Measurements from ENCODE around the gene NVL. TPM values are rescaled to one million over a fixed set of nuclear protein-coding genes. Genes with fewer than 3 reads are reported as not detected.
"Not testable (repeated sequence)": the region's sequence is repeated elsewhere in the genome, so short reads cannot be mapped to it uniquely, and the experiment has no call there.

NVL gene
- total RNA-seq, 1 experiment from 2014 or later, result 33.4 TPM

- no peak for DNase-seq (ENCODE audit: low spot score)
- no peak overlapping the region for H3K27ac Mint-ChIP-seq
- no peak overlapping the region for H3K4me3 Mint-ChIP-seq
- no peaks in the 10 kb centered on the region for H3K9me3 Mint-ChIP-seq
- peaks cover 17% of the 10 kb centered on the region for H3K4me1 Mint-ChIP-seq
- no peak for TF ChIP-seq IRF1 (CRISPR knock-in tag; IDR thresholded peaks at IDR 0.05)
- TF ChIP-seq ZNF416 (CRISPR knock-in tag; IDR thresholded peaks at IDR 0.05), result no peak
- TF ChIP-seq OVOL2 (CRISPR knock-in tag; IDR thresholded peaks at IDR 0.05; ENCODE audit: borderline replicate concordance), result no peak
- TF ChIP-seq NFYB (CRISPR knock-in tag; conservative IDR thresholded peaks at IDR 0.05; ENCODE audit: low read depth), result no peak
- no peak for TF ChIP-seq ELF4 (CRISPR knock-in tag; IDR thresholded peaks at IDR 0.05; ENCODE audit: low read depth)
- TF ChIP-seq, protein P1, sequence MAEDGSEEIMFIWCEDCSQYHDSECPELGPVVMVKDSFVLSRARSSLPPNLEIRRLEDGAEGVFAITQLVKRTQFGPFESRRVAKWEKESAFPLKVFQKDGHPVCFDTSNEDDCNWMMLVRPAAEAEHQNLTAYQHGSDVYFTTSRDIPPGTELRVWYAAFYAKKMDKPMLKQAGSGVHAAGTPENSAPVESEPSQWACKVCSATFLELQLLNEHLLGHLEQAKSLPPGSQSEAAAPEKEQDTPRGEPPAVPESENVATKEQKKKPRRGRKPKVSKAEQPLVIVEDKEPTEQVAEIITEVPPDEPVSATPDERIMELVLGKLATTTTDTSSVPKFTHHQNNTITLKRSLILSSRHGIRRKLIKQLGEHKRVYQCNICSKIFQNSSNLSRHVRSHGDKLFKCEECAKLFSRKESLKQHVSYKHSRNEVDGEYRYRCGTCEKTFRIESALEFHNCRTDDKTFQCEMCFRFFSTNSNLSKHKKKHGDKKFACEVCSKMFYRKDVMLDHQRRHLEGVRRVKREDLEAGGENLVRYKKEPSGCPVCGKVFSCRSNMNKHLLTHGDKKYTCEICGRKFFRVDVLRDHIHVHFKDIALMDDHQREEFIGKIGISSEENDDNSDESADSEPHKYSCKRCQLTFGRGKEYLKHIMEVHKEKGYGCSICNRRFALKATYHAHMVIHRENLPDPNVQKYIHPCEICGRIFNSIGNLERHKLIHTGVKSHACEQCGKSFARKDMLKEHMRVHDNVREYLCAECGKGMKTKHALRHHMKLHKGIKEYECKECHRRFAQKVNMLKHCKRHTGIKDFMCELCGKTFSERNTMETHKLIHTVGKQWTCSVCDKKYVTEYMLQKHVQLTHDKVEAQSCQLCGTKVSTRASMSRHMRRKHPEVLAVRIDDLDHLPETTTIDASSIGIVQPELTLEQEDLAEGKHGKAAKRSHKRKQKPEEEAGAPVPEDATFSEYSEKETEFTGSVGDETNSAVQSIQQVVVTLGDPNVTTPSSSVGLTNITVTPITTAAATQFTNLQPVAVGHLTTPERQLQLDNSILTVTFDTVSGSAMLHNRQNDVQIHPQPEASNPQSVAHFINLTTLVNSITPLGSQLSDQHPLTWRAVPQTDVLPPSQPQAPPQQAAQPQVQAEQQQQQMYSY (CRISPR knock-in tag; IDR thresholded peaks at IDR 0.05), result no peak
- TF ChIP-seq ZNF121 (CRISPR knock-in tag; IDR thresholded peaks at IDR 0.05), result no peak
- no peak for TF ChIP-seq GRHL2 (CRISPR knock-in tag; IDR thresholded peaks at IDR 0.05; ENCODE audit: insufficient replicate concordance, severe bottlenecking)
- TF ChIP-seq ZNF396 (CRISPR knock-in tag; IDR thresholded peaks at IDR 0.05; ENCODE audit: borderline replicate concordance), result no peak
- no peak for TF ChIP-seq ZNF423 (CRISPR knock-in tag; IDR thresholded peaks at IDR 0.05)
- no peak for TF ChIP-seq GABPB1 (CRISPR knock-in tag; IDR thresholded peaks at IDR 0.05)
- no peak for TF ChIP-seq GTF2I (CRISPR knock-in tag; conservative IDR thresholded peaks at IDR 0.05)
- no peak for TF ChIP-seq HMGA2 (CRISPR knock-in tag; IDR thresholded peaks at IDR 0.05)
- TF ChIP-seq ZBTB21 (CRISPR knock-in tag; IDR thresholded peaks at IDR 0.05; ENCODE audit: borderline replicate concordance), result no peak
- no peak for TF ChIP-seq ZNF219 (CRISPR knock-in tag; IDR thresholded peaks at IDR 0.05; ENCODE audit: borderline replicate concordance)
- no peak for TF ChIP-seq KAT7 (CRISPR knock-in tag; IDR thresholded peaks at IDR 0.05; ENCODE audit: borderline replicate concordance)
- TF ChIP-seq IRF2 (CRISPR knock-in tag; IDR thresholded peaks at IDR 0.05; ENCODE audit: borderline replicate concordance, low read depth), result no peak
- H3K36me3 Mint-ChIP-seq, result no peaks in the 10 kb centered on the region
- ChIA-PET CTCF (interaction anchor here (1.5 kb wide), 1 partner anchor 160 kb away, joined by 4 read pairs; no protein-coding TSS in a partner anchor), POLR2A (no interaction called here)
- H3K27me3 Mint-ChIP-seq (ENCODE audit: low read depth), result no peaks in the 10 kb centered on the region
- no peak for ATAC-seq
Measured at GRCh38 chr1:224211206-224211962, 118.6 kb downstream of the NVL start.

DNA sequence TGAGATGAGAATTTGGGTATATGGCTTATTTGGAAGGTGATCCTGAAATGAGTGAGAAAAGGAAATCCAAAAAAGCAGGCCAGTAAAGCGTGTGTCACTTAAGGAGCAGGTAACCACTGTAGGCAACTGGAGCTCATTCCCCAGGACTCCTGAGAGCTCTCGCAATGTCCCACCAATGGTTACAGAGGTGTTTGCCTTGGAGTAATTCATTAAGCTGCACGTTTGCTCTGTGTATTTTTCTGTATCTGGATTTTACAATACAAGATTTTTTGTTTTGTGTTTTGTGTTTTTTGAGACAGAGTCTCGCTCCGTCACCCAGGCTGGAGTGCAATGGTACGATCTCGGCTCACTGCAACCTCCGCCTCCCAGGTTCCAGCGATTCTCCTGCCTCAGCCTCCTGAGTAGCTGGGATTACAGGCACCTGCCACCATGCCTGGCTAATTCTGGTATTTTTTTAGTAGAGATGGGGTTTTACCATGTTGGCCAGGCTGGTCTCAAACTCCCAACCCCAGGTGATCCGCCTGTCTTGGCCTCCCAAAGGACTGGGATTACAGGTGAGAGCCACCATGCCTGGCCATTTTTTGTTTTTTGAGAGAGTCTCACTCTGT is 123.9 kb downstream of the NVL start:
- H3K4me3 Mint-ChIP-seq; CTCF ChIA-PET; DNase-seq (ENCODE audit: low spot score); H3K36me3 Mint-ChIP-seq; H3K27ac Mint-ChIP-seq; POLR2A ChIA-PET; H3K27me3 Mint-ChIP-seq (ENCODE audit: low read depth); H3K9me3 Mint-ChIP-seq; ATAC-seq: not testable (repeated sequence)
- peaks cover 15% of the 10 kb centered on the region for H3K4me1 Mint-ChIP-seq

DNA sequence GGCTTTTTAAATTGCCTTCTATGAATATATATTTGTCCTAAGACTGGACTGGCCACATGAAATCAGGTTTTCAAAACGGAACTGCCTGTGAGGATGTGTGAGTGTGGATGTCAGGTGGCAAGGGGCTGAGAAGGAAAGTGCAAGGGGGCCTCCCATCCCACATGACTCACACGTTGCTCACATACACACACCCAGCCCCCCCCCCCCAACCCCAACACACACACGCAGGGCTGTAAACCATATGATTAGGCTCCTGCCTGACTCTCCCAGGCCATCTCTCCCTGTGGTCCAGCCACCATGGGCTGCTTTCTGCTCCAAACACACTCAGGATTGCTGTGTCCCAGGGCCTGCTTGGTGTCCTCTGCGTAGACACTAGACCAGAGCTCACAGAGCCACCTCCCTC is 124.5 kb downstream of the NVL start:
- no peak overlapping the region for H3K27ac Mint-ChIP-seq
- POLR2A ChIA-PET, result no interaction called here
- TF ChIP-seq ELF4 (CRISPR knock-in tag; IDR thresholded peaks at IDR 0.05; ENCODE audit: low read depth), result no peak
- TF ChIP-seq ZNF121 (CRISPR knock-in tag; IDR thresholded peaks at IDR 0.05), result no peak
- TF ChIP-seq JAZF1 (CRISPR knock-in tag; IDR thresholded peaks at IDR 0.05), result no peak
- no peak for TF ChIP-seq NFE2L1 (CRISPR knock-in tag; IDR thresholded peaks at IDR 0.05)
- TF ChIP-seq SMAD4 (CRISPR knock-in tag; IDR thresholded peaks at IDR 0.05), result no peak
- no peak for TF ChIP-seq GTF2I (CRISPR knock-in tag; conservative IDR thresholded peaks at IDR 0.05)
- TF ChIP-seq CREB1 (CRISPR knock-in tag; IDR thresholded peaks at IDR 0.05), result no peak
- TF ChIP-seq, protein P2, sequence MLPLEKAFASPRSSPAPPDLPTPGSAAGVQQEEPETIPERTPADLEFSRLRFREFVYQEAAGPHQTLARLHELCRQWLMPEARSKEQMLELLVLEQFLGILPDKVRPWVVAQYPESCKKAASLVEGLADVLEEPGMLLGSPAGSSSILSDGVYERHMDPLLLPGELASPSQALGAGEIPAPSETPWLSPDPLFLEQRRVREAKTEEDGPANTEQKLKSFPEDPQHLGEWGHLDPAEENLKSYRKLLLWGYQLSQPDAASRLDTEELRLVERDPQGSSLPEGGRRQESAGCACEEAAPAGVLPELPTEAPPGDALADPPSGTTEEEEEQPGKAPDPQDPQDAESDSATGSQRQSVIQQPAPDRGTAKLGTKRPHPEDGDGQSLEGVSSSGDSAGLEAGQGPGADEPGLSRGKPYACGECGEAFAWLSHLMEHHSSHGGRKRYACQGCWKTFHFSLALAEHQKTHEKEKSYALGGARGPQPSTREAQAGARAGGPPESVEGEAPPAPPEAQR (CRISPR knock-in tag; IDR thresholded peaks at IDR 0.05), result no peak
- TF ChIP-seq, protein P3, sequence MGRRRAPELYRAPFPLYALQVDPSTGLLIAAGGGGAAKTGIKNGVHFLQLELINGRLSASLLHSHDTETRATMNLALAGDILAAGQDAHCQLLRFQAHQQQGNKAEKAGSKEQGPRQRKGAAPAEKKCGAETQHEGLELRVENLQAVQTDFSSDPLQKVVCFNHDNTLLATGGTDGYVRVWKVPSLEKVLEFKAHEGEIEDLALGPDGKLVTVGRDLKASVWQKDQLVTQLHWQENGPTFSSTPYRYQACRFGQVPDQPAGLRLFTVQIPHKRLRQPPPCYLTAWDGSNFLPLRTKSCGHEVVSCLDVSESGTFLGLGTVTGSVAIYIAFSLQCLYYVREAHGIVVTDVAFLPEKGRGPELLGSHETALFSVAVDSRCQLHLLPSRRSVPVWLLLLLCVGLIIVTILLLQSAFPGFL (CRISPR knock-in tag; IDR thresholded peaks at IDR 0.05; ENCODE audit: borderline replicate concordance), result no peak
- no peak for TF ChIP-seq SP1 (CRISPR knock-in tag; conservative IDR thresholded peaks at IDR 0.05)

More for the DNA sequence above, 124.5 kb downstream of the NVL start:
- CTCF ChIA-PET, result no interaction called here
- Mint-ChIP-seq H3K36me3 (no peaks in the 10 kb centered on the region), H3K27me3 (ENCODE audit: low read depth) (no peaks in the 10 kb centered on the region), H3K4me3 (no peak overlapping the region), H3K9me3 (no peaks in the 10 kb centered on the region), H3K4me1 (peaks cover 15% of the 10 kb centered on the region)
- no peak for DNase-seq (ENCODE audit: low spot score)
- no peak for ATAC-seq

Data from WTC11 (cell line).